ENCODE measurements around the gene ANAPC10. TPM values are rescaled to one million over a fixed set of nuclear protein-coding genes. Genes with fewer than 3 reads are reported as not detected.
"Not testable (repeated sequence)": the region's sequence is repeated elsewhere in the genome, so short reads cannot be mapped to it uniquely, and the experiment has no call there.

ANAPC10 gene
- total RNA-seq, 1 experiment from 2014 or later: 36.4 TPM

DNA sequence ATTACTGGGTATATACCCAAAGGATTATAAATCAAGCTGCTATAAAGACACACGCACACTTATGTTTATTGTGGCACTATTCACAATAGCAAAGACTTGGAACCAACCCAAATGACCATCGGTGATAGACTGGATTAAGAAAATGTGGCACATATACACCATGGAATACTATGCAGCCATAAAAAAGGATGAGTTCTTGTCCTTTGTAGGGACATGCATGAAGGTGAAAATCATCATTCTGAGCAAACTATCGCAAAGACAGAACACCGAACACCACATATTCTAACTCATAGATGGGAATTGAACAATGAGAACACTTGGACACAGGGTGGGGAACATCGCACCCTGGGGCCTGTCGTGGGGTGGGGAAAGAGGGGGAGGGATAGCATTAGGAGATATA is 87.7 kb downstream of the ANAPC10 start:
- not testable (repeated sequence) for DNase-seq (ENCODE audit: low read depth)

DNA sequence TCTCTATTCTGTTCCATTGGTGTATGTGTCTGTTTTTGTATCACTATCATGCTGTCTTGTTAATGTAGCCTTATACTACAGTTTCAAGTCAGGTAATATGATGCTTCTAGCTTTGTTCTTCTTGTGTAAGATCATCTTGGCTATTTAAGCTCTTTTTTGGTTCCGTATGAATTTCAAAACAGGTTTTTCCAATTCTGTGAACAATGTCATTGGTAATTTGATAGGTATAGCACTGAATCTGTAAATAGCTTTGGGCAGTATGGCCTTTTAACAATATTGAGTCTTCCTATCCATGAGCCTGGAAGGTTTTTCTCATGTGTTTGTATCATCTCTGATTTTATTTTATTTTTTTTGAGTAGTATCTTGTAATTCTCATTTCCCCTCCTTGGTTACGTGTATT is 94.3 kb downstream of the ANAPC10 start:
- no peak for DNase-seq (ENCODE audit: low read depth)

DNA sequence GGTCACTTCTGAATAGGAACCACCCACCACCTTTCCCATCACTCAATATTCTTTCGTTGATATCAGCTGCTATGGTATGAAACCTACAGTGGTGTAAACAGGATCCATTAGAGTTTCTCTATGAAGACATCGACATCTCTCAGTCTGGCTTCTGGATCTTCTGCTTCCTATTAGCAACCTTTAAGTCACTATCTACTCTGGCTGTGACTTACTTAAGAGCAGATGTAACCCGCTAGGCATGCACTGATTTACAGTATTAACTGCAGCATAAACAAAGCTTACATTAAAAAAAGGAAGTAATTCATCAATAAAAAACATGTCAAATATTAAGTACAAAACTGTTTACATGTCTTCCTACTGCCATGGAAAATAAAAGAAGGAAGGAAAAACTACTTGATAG is 96.4 kb downstream of the ANAPC10 start:
- DNase-seq (ENCODE audit: low read depth): no peak

DNA sequence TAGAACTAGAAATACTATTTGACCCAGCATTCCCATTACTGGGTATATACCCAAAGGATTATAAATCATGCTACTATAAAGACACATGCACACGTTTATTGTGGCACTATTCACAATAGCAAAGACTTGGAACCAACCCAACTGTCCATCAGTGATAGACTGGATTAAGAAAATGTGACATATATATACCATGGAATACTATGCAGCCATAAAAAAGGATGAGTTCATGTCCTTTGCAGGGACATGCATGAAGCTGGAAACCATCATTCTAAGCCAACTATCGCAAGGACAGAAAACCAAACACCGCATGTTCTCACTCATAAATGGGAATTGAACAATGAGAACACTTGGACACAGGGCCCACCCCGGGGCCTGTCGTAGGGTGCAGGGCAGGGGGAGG is 97.3 kb downstream of the ANAPC10 start:
- not testable (repeated sequence) for DNase-seq (ENCODE audit: low read depth)

DNA sequence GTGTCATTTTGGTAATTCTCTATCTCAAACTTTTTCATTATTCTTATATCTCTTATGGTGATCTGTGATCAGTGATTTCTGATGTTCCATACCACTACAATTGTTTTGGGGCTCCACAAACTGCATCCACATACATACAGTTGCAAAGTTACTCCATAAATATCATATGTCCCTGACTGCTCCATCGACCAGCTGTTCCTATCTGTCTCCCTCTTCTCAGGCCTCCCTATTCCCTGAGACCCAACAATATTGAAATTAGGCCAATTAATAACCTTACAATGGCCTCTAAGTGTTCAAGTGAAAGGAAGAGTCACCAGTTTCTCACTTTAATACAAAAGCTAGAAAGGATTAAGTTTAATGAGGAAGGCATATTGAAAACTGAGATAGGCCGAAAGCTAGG is 108.7 kb downstream of the ANAPC10 start:
- DNase-seq (ENCODE audit: low read depth): no peak

DNA sequence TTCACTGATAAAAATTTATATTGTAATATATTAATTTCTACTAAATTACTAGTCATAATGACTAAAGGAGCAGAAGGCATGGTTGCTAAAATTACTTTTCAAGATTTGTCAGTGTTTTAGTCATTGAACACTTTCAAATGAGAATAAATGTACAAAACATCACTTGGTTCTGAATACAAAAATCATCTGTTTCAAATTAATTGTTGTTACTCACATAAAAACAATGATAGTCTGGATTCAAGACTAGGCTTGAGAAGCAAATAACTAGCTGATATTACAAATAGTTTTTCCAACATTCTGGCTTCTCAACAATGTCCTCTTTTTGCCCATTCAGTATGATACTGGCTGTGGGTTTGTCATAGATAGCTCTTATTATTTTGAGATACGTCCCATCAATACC is 112.5 kb downstream of the ANAPC10 start:
- no peak for DNase-seq (ENCODE audit: low read depth)

- DNase-seq (ENCODE audit: low read depth): no peak
Measured at GRCh38 chr4:144985014-144985413, 113.0 kb downstream of the ANAPC10 start.

- DNase-seq (ENCODE audit: low read depth): no peak
Measured at GRCh38 chr4:144984241-144984640, 113.8 kb downstream of the ANAPC10 start.

GRCh38 chr4:144975718-144976117 is 122.3 kb downstream of the ANAPC10 start:
- DNase-seq (ENCODE audit: low read depth): no peak

DNA sequence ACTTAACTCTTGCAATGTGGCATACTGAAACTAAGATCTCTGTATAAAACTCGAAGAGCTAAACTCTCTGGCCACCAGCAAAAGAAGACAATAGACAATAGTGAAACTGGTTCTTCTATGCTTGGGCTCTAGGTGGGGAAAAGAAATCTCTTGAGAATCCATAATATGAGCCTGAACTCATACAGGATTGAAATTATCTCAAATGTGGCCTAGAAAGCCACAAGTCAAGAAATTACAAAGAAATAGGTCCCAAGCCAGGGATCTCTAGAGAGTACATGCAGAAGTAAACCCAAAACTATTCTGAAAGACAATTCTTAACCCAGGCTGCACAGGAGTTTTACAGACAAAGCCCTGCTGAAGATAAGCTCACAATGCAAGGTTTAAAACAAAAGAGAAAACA is 127.4 kb downstream of the ANAPC10 start:
- DNase-seq (ENCODE audit: low read depth): no peak

DNA sequence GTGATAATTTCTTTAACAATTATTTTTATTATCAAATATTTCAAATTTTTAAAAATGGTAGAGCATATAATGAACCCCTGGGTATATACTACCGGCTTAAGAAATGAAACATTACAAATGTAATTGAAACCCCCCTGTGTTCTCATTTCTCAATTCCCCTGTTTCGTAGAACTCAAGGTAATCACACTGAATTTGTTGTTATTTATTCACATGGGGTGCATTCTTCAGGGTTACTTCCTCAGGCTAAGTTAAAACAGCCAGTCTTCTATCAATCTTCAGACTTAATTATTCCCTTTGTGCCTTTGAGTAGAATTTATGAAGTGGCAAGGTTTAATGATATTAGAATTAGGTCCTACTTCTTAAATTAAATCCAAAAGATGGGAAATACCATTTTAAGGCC is 128.2 kb downstream of the ANAPC10 start:
- DNase-seq (ENCODE audit: low read depth): no peak

DNA sequence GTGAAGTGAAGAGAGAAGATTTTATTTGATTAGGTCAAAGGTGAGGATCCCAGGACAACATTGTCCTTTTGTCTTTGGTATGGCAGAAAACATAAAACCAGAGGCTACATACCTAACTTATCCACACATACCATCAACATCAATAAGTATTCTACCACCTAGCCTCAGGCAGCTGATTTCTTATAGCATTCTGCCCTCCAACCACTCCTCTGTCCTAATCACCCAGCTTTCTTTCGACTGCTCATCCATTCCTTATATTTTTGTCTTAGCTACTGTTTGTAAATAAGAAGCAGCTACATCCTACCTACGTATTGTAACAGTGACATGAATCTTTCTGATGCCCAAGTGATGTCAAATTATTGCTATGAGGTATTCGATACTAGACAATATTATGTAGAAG is 129.4 kb downstream of the ANAPC10 start:
- DNase-seq (ENCODE audit: low read depth): no peak

DNA sequence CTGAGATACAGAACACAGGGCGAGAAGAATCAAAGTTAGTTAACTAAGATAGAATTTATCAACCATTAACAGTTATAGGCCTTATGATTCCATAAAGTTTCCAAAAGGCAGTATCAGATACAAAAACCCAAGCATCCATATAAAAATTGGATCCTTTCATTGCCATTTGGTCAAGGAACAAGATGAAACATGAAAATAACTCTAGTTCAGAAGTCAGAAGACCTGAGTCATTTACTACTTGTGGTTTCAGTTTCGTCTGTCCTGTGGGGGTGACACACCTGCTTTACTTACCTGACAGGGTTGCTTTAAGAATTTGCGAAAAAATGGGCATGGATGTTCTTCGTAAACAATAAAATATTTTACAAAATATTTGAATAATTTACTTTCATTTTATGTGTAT is 130.8 kb downstream of the ANAPC10 start:
- no peak for DNase-seq (ENCODE audit: low read depth)

GRCh38 chr4:144962300-144962699 is 135.7 kb downstream of the ANAPC10 start:
- DNase-seq (ENCODE audit: low read depth): no peak

GRCh38 chr4:144955104-144955503 is 142.9 kb downstream of the ANAPC10 start:
- DNase-seq (ENCODE audit: low read depth): no peak

DNA sequence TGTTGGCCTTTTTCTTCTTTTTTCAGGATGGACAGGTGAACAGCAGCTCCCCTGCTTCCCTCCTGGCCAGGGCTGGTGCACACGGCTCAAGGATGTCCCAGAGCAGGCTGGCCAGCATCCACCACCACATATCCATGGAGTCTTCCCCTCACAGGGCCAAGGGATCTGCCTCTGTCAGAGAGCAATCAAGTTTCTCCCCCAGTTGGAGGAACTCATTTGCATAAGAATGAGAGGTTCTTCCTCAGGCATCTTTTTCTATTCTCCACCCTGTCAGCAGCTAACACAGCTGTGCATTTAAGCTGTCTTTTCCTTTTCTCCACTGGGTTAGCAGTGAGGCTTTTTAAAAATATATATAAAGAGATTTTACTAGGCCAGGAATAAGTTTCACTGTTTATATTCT is 143.8 kb downstream of the ANAPC10 start:
- no peak for DNase-seq (ENCODE audit: low read depth)

DNA sequence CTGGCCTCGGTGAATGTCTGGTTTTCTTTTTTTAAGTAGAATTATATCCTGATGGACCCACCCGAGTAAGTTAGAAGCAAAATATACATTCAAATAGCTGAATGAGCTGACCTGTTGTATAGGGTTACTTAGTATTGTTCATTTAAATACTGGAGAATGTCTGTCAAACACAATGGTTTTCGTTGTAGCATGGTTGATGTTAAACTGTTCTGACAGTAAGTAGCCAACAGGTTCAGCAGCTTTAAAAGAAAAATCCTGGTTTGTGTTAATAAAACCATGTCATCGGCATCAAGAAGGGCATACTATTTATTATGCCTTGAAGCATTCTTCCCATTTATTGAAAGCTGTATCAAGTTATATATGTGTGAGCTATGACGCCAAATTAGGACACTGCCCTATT is 149.6 kb downstream of the ANAPC10 start:
- no peak for DNase-seq (ENCODE audit: low read depth)

GRCh38 chr4:144948009-144948408 is 150.0 kb downstream of the ANAPC10 start:
- DNase-seq (ENCODE audit: low read depth): no peak

Other genes starting within 250 kb of the ANAPC10 start
- 112 and 134 TPM in 2 replicates for gene ABCE1, start 115 bp upstream of the ANAPC10 start, total RNA-seq (2014; rRNA removed; shearing (Covaris generic))
- gene OTUD4, start 82.4 kb upstream of the ANAPC10 start, total RNA-seq (2014; rRNA removed; shearing (Covaris generic)): 7.4 and 11.2 TPM in 2 replicates

Measured in M059J (cell line).